ENCODE data around the gene P3H4. TPM values are rescaled to one million over a fixed set of nuclear protein-coding genes. Genes with fewer than 3 reads are reported as not detected.

The P3H4 gene
- total RNA-seq, 4 donors from 2014 or later: 1.8 to 4.0 (median 2.9) TPM

- DNase-seq (no peak), ATAC-seq (no peak)
- Histone ChIP-seq H3K36me3 (peaks cover 0 to 74% of the 10 kb centered on the region in 2 donors), H3K9me3 (no peaks in the 10 kb centered on the region), H3K4me1 (peaks cover 15 to 17% of the 10 kb centered on the region in 2 donors), H3K27ac (no peak overlapping the region), H3K27me3 (no peaks in the 10 kb centered on the region), H3K4me3 (no peak overlapping the region)
- in situ Hi-C loops (cut with MboI; ENCODE audit: low sequenced_read_pairs in 4 of 4): no loop called here
- intact Hi-C loops (cut with DNase I; ENCODE audit: low total_unique reads): no loop called here
- TF ChIP-seq POLR2A (IDR thresholded peaks at IDR 0.05) (no peak), CTCF (IDR thresholded peaks at IDR 0.05 in 4 of 5, conservative IDR thresholded peaks at IDR 0.05 in 1 of 5) (no peak)
Measured at GRCh38 chr17:41768682-41769288, 43.0 kb downstream of the P3H4 start.

GRCh38 chr17:41767324-41768042, 44.3 kb downstream of the P3H4 start:
- Histone ChIP-seq H3K9me3 (no peaks in the 10 kb centered on the region), H3K27ac (no peak overlapping the region), H3K36me3 (peaks cover 0 to 86% of the 10 kb centered on the region in 2 donors), H3K4me3 (no peak overlapping the region), H3K4me1 (peaks cover 2 to 4% of the 10 kb centered on the region in 2 donors), H3K27me3 (no peaks in the 10 kb centered on the region)
- in situ Hi-C loops (cut with MboI; ENCODE audit: low sequenced_read_pairs in 4 of 4): no loop called here
- TF ChIP-seq CTCF (IDR thresholded peaks at IDR 0.05 in 4 of 5, conservative IDR thresholded peaks at IDR 0.05 in 1 of 5): no peak
- no peak for TF ChIP-seq POLR2A (IDR thresholded peaks at IDR 0.05)
- ATAC-seq (no peak), DNase-seq (no peak)
- intact Hi-C loops (cut with DNase I; ENCODE audit: low total_unique reads): no loop called here

GRCh38 chr17:41766135-41766534, 45.6 kb downstream of the P3H4 start:
- intact Hi-C loops (cut with DNase I; ENCODE audit: low total_unique reads): no loop called here

GRCh38 chr17:41763327-41763726, 48.4 kb downstream of the P3H4 start:
- ATAC-seq (no peak), DNase-seq (no peak)
- Histone ChIP-seq H3K36me3 (peaks cover 0 to 87% of the 10 kb centered on the region in 2 donors), H3K27ac (no peak overlapping the region), H3K4me1 (no peaks in the 10 kb centered on the region), H3K27me3 (no peaks in the 10 kb centered on the region), H3K9me3 (no peaks in the 10 kb centered on the region), H3K4me3 (no peak overlapping the region)
- TF ChIP-seq POLR2A (IDR thresholded peaks at IDR 0.05) (no peak), CTCF (IDR thresholded peaks at IDR 0.05 in 4 of 5, conservative IDR thresholded peaks at IDR 0.05 in 1 of 5) (no peak)
- in situ Hi-C loops (cut with MboI; ENCODE audit: low sequenced_read_pairs in 4 of 4) (no loop called here), intact Hi-C loops (cut with DNase I; ENCODE audit: low total_unique reads) (no loop called here)

More at GRCh38 chr17:41766135-41766534, 45.6 kb downstream of the P3H4 start:
- in situ Hi-C loops (cut with MboI; ENCODE audit: low sequenced_read_pairs in 4 of 4): no loop called here
- peaks cover 0 to 90% of the 10 kb centered on the region in 2 donors for H3K36me3 ChIP-seq
- H3K4me1 ChIP-seq: no peaks in the 10 kb centered on the region
- no peaks in the 10 kb centered on the region for H3K9me3 ChIP-seq
- no peak for ATAC-seq
- H3K27me3 ChIP-seq: no peaks in the 10 kb centered on the region
- H3K27ac ChIP-seq: no peak overlapping the region
- TF ChIP-seq POLR2A (IDR thresholded peaks at IDR 0.05) (no peak), CTCF (IDR thresholded peaks at IDR 0.05 in 4 of 5, conservative IDR thresholded peaks at IDR 0.05 in 1 of 5) (no peak)
- H3K4me3 ChIP-seq: no peak overlapping the region
- DNase-seq: no peak
